CD14-positive monocyte (primary cell): Measurements from ENCODE around the gene ZSCAN32. TPM values are rescaled to one million over a fixed set of nuclear protein-coding genes. Genes with fewer than 3 reads are reported as not detected.

Source experiments
- DNase-seq, 3 donors: peaks; one replicate each; pipeline ENCODE4 v3.0.0-alpha.2; 2011 to 2022
- H2AFZ ChIP-seq: 2 replicates; pipeline ENCODE4 v1.6.0; 2012; ENCODE audit warnings: mild to moderate bottlenecking, low read depth, low read length, inconsistent platforms; ENCODE audit not compliant: insufficient read depth, poor library complexity, severe bottlenecking
- H3K27ac ChIP-seq, 2 donors: 1 replicate in 1 of 2; 2 replicates in 1 of 2; pipeline ENCODE4 v1.5.1; 2012 to 2013; ENCODE audit warnings: low read length in 2 of 2, control low read depth in 1 of 2, inconsistent platforms in 1 of 2, low read depth in 1 of 2, mild to moderate bottlenecking in 1 of 2
- H3K27me3 ChIP-seq, 2 donors: one replicate each; pipeline versions ENCODE4 v1.6.0 to v1.6.1; 2011 to 2013; ENCODE audit warnings: low read length in 2 of 2; ENCODE audit not compliant: control insufficient read depth in 2 of 2, insufficient read depth in 2 of 2
- H3K36me3 ChIP-seq, 2 donors: replicated peaks in 1 of 2; 1 replicate in 1 of 2; 2 replicates in 1 of 2; pipeline versions ENCODE4 v1.5.1 to v1.6.1; 2012 to 2013; ENCODE audit warnings: low read length in 2 of 2, control low read depth in 1 of 2, inconsistent platforms in 1 of 2, mild to moderate bottlenecking in 1 of 2; ENCODE audit not compliant: insufficient read depth in 2 of 2, control insufficient read depth in 1 of 2
- H3K4me1 ChIP-seq, 2 donors: 1 replicate in 1 of 2; 2 replicates in 1 of 2; pipeline versions ENCODE4 v1.5.1 to v1.6.1; 2012 to 2013; ENCODE audit warnings: low read length in 2 of 2, control low read depth in 1 of 2, inconsistent platforms in 1 of 2, mild to moderate bottlenecking in 1 of 2, moderate library complexity in 1 of 2; ENCODE audit not compliant: insufficient read depth in 2 of 2, control insufficient read depth in 1 of 2
- H3K4me2 ChIP-seq: replicated peaks from 2 replicates; pipeline ENCODE3; 2012; ENCODE audit warnings: low read length, moderate library complexity, mild to moderate bottlenecking; ENCODE audit not compliant: poor library complexity, severe bottlenecking; ENCODE audit errors: extremely low read depth
- H3K4me3 ChIP-seq, 3 experiments: fragments of 200-600 bp in 1 of 3; sonication (generic) in 1 of 3; replicated peaks in 1 of 3; 1 replicate in 2 of 3; 2 replicates in 1 of 3; pipeline ENCODE4 v1.5.1; 2011 to 2013; ENCODE audit warnings: low read length in 3 of 3, mild to moderate bottlenecking in 3 of 3, control low read depth in 2 of 3, low read depth in 2 of 3, inconsistent platforms in 1 of 3, moderate library complexity in 1 of 3
- H3K79me2 ChIP-seq: 2 replicates; pipeline ENCODE4 v1.6.0; 2012; ENCODE audit warnings: mild to moderate bottlenecking, control low read depth, inconsistent platforms, low read length, moderate library complexity; ENCODE audit not compliant: insufficient read depth
- H3K9ac ChIP-seq: 2 replicates; pipeline ENCODE4 v1.6.0; 2017; ENCODE audit warnings: low read length, mild to moderate bottlenecking; ENCODE audit not compliant: insufficient read depth, poor library complexity, severe bottlenecking
- H3K9me3 ChIP-seq, 2 donors: replicated peaks in 1 of 2; 1 replicate in 1 of 2; 2 replicates in 1 of 2; pipeline versions ENCODE4 v1.5.1 to v1.6.1; 2012 to 2013; ENCODE audit warnings: low read length in 2 of 2, control low read depth in 1 of 2; ENCODE audit not compliant: control insufficient read depth in 1 of 2, insufficient read depth in 1 of 2
- H4K20me1 ChIP-seq: 2 replicates; pipeline ENCODE4 v1.6.0; 2012; ENCODE audit warnings: mild to moderate bottlenecking, low read length, control low read depth, moderate library complexity; ENCODE audit not compliant: insufficient read depth
- H3K27ac Mint-ChIP-seq, 7 donors: one replicate each; pipeline ENCODE4 v1.8.0; 2020; ENCODE audit warnings: mild to moderate bottlenecking in 7 of 7, mixed read lengths in 7 of 7, moderate library complexity in 6 of 7, inconsistent platforms in 2 of 7
- H3K27me3 Mint-ChIP-seq, 3 donors: one replicate each; pipeline ENCODE4 v1.8.0; 2021 to 2022; ENCODE audit warnings: low read depth in 3 of 3, mild to moderate bottlenecking in 3 of 3, mixed read lengths in 3 of 3, moderate library complexity in 3 of 3, inconsistent platforms in 1 of 3
- H3K36me3 Mint-ChIP-seq, 2 donors: one replicate each; pipeline ENCODE4 v1.8.0; 2020; ENCODE audit warnings: mixed read lengths in 2 of 2, inconsistent platforms in 1 of 2, mild to moderate bottlenecking in 1 of 2
- H3K4me1 Mint-ChIP-seq: one replicate; pipeline ENCODE4 v1.8.0; 2020; ENCODE audit warnings: mild to moderate bottlenecking, mixed read lengths
- H3K4me3 Mint-ChIP-seq, 2 donors: one replicate each; pipeline ENCODE4 v1.8.0; 2020; ENCODE audit warnings: mild to moderate bottlenecking in 2 of 2, mixed read lengths in 2 of 2, moderate library complexity in 1 of 2
- H3K9me3 Mint-ChIP-seq, 7 donors: one replicate each; pipeline ENCODE4 v1.8.0; 2020 to 2022; ENCODE audit warnings: mixed read lengths in 7 of 7, mild to moderate bottlenecking in 6 of 7, moderate library complexity in 6 of 7, inconsistent platforms in 2 of 7
- WGBS: methylation state at CpG from one replicate; pipeline ENCODE4 v1.1.5; 2013; ENCODE audit warnings: missing lambda C conversion rate; ENCODE audit not compliant: insufficient coverage; 5-methylcytosine and 5-hydroxymethylcytosine counted together
- intact Hi-C, 2 donors: fragments of 100-400 bp; cut with micrococcal nuclease; formaldehyde crosslinking; loops; one replicate each; pipeline versions ENCODE4 v1.15.0 to v1.15.1; 2023
- polyA plus RNA-seq, 3 donors: library from polyadenylated mRNA; depleted of rRNA in 1 of 3; unstranded in 2 of 3; stranded (reverse) in 1 of 3; fragments of 300-500 nt in 2 of 3; fragments of >200 nt in 1 of 3; fragmentation: Illumina TruSeq in 2 of 3; gene quantifications; 1 replicate in 2 of 3; 2 replicates in 1 of 3; pipeline ENCODE4 v1.2.3, GENCODE V29; 2012 to 2021
- TF ChIP-seq, protein P1 (sequence below): fragments of 200-600 bp; IDR thresholded peaks from one replicate; pipeline ENCODE4 v1.8.0; 2022; ENCODE audit warnings: antibody characterized with exemption, mild to moderate bottlenecking

ZSCAN32 gene
- polyA plus RNA-seq, 3 donors = 5.7 to 7.7 (median 7.2) TPM

GRCh38 chr16:3413730-3414379 is 13.1 kb upstream of the ZSCAN32 start:
- peaks cover 81 to 90% of the 10 kb centered on the region in 2 donors for H3K9me3 ChIP-seq
- H3K27ac ChIP-seq = no peak overlapping the region
- peaks cover 0 to 1% of the 10 kb centered on the region in 2 donors for H3K36me3 ChIP-seq
- H3K4me3 ChIP-seq = no peak overlapping the region
- peaks cover 43 to 97% (median 93%) of the 10 kb centered on the region in 7 donors for H3K9me3 Mint-ChIP-seq
- H3K4me1 ChIP-seq = no peaks in the 10 kb centered on the region
- H3K27me3 Mint-ChIP-seq = peaks cover 0 to 3% (median 2%) of the 10 kb centered on the region in 3 donors
- no peak overlapping the region for H3K27ac Mint-ChIP-seq
- DNase-seq = no peak
- no peaks in the 10 kb centered on the region for H3K79me2 ChIP-seq
- no peaks in the 10 kb centered on the region for H3K4me1 Mint-ChIP-seq
- 45% methylated on average over 22 of the region's 29 CpGs for WGBS
- no peak overlapping the region for H3K4me2 ChIP-seq
- no peaks in the 10 kb centered on the region for H3K27me3 ChIP-seq
- H2AFZ ChIP-seq = no peak overlapping the region
- no peaks in the 10 kb centered on the region for H4K20me1 ChIP-seq
- TF ChIP-seq, protein P1, sequence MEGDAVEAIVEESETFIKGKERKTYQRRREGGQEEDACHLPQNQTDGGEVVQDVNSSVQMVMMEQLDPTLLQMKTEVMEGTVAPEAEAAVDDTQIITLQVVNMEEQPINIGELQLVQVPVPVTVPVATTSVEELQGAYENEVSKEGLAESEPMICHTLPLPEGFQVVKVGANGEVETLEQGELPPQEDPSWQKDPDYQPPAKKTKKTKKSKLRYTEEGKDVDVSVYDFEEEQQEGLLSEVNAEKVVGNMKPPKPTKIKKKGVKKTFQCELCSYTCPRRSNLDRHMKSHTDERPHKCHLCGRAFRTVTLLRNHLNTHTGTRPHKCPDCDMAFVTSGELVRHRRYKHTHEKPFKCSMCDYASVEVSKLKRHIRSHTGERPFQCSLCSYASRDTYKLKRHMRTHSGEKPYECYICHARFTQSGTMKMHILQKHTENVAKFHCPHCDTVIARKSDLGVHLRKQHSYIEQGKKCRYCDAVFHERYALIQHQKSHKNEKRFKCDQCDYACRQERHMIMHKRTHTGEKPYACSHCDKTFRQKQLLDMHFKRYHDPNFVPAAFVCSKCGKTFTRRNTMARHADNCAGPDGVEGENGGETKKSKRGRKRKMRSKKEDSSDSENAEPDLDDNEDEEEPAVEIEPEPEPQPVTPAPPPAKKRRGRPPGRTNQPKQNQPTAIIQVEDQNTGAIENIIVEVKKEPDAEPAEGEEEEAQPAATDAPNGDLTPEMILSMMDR = no peak
- H3K4me3 Mint-ChIP-seq = no peak overlapping the region
- intact Hi-C loops = no loop called here
- H3K36me3 Mint-ChIP-seq = peaks cover 1 to 8% of the 10 kb centered on the region in 2 donors
- no peak overlapping the region for H3K9ac ChIP-seq

DNA sequence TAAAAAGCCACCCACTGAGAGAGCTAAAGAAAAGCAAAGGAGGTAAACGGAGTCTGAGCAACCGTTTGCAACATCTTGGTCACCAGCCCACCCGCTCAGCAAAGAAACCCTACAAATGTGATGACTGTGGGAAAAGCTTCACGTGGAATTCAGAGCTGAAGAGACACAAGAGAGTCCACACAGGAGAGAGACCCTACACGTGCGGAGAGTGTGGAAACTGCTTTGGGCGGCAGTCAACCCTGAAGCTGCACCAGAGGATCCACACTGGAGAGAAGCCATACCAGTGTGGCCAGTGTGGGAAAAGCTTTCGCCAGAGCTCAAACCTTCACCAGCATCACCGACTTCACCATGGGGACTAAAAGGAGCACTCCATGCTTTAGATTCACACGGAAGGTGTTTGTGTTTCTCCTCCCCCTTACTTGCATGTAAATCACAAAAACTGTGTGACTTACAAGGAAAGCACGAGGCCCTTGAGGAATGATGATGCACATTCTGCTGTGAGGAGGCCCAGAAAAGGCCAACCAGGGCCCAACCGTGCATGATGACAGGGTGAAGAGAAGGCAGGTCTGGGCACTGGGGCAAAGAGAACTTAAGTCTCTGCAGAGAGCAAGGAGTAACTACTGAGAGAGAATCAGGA is 7.9 kb upstream of the ZSCAN32 start:
- WGBS = 100% methylated on average over 6 of the region's 12 CpGs
- intact Hi-C loops = no loop called here
- Histone ChIP-seq H3K9ac (no peak overlapping the region), H3K27me3 (no peaks in the 10 kb centered on the region), H3K4me1 (no peaks in the 10 kb centered on the region), H4K20me1 (no peaks in the 10 kb centered on the region), H2AFZ (no peak overlapping the region), H3K27ac (no peak overlapping the region), H3K9me3 (peaks cover 86 to 99% of the 10 kb centered on the region in 2 donors), H3K79me2 (peaks cover 1% of the 10 kb centered on the region), H3K4me2 (no peak overlapping the region), H3K36me3 (peaks cover 31 to 53% of the 10 kb centered on the region in 2 donors), H3K4me3 (peak overlapping the region in 1 of 3 experiments; percentile 42)
- no peak overlapping the region for H3K27ac Mint-ChIP-seq
- H3K36me3 Mint-ChIP-seq = peaks cover 47 to 57% of the 10 kb centered on the region in 2 donors
- H3K9me3 Mint-ChIP-seq = peaks cover 65 to 96% (median 93%) of the 10 kb centered on the region in 7 donors
- no peak for DNase-seq
- no peak overlapping the region for H3K4me3 Mint-ChIP-seq
- H3K27me3 Mint-ChIP-seq = no peaks in the 10 kb centered on the region
- TF ChIP-seq, protein P1 = no peak
- H3K4me1 Mint-ChIP-seq = peaks cover under 1% of the 10 kb centered on the region
